Prostate gland (tissue), 2 donors: ENCODE measurements around the gene VPS18. TPM values are rescaled to one million over a fixed set of nuclear protein-coding genes. Genes with fewer than 3 reads are reported as not detected.
A peak's percentile ranks its signal among the peaks of the same experiment; 100 is the strongest.

Experiments used
- DNase-seq: peaks from one replicate; pipeline ENCODE4 v3.0.0-alpha.2; 2019; ENCODE audit warnings: low spot score
- H3K27ac ChIP-seq, 2 donors: fragments of 200-600 bp; sonication (generic); 2 replicates each; pipeline ENCODE4 v1.5.1; 2017 to 2019
- H3K27me3 ChIP-seq: fragments of 200-600 bp; sonication (generic); replicated peaks from 2 replicates; pipeline ENCODE4 v1.5.1; 2019; ENCODE audit not compliant: insufficient read depth
- H3K36me3 ChIP-seq, 2 donors: fragments of 200-600 bp; sonication (generic); 1 replicate in 1 of 2; 2 replicates in 1 of 2; pipeline versions ENCODE4 v1.5.1 to v1.8.1; 2017 to 2019
- H3K4me1 ChIP-seq: fragments of 200-600 bp; sonication (generic); replicated peaks from 2 replicates; pipeline ENCODE4 v1.5.1; 2019
- H3K4me3 ChIP-seq, 2 donors: fragments of 200-600 bp; sonication (generic); 2 replicates each; pipeline ENCODE4 v1.5.1; 2017 to 2019
- H3K9me3 ChIP-seq: fragments of 200-600 bp; sonication (generic); 2 replicates; pipeline ENCODE4 v1.5.1; 2017
- POLR2A ChIP-seq: fragments of 450-650 bp; IDR thresholded peaks from one replicate; pipeline ENCODE4 v1.6.1; 2016; ENCODE audit warnings: antibody characterized with exemption, mild to moderate bottlenecking
- POLR2AphosphoS5 ChIP-seq: sonication (generic); formaldehyde crosslinking; IDR thresholded peaks from one replicate; pipeline ENCODE4 v1.6.1; 2017; ENCODE audit warnings: antibody characterized with exemption
- WGBS: methylation state at CpG from one replicate; pipeline ENCODE4 v1.1.5; 2018; 5-methylcytosine and 5-hydroxymethylcytosine counted together
- intact Hi-C: fragments of 100-400 bp; cut with DNase I; formaldehyde crosslinking; loops from one replicate; pipeline ENCODE4 v1.14.2; 2022
- total RNA-seq, 2 donors: library from RNA; depleted of rRNA; stranded (reverse); fragments of >200 nt; gene quantifications; one replicate each; pipeline ENCODE4 v1.1.0, GENCODE V29; 2016
- TF ChIP-seq, protein P1 (sequence below), 4 experiments: fragments of 200-600 bp in 2 of 4; fragments of 450-650 bp in 2 of 4; sonication (generic) in 2 of 4; IDR thresholded peaks; 1 replicate in 3 of 4; 2 replicates in 1 of 4; pipeline ENCODE4 v1.5.1; 2016 to 2019; ENCODE audit warnings: antibody characterized with exemption in 4 of 4, mild to moderate bottlenecking in 2 of 4, moderate library complexity in 2 of 4

VPS18 gene
- total RNA-seq, 2 donors from 2014 or later = 32.4 to 39.0 TPM

DNA sequence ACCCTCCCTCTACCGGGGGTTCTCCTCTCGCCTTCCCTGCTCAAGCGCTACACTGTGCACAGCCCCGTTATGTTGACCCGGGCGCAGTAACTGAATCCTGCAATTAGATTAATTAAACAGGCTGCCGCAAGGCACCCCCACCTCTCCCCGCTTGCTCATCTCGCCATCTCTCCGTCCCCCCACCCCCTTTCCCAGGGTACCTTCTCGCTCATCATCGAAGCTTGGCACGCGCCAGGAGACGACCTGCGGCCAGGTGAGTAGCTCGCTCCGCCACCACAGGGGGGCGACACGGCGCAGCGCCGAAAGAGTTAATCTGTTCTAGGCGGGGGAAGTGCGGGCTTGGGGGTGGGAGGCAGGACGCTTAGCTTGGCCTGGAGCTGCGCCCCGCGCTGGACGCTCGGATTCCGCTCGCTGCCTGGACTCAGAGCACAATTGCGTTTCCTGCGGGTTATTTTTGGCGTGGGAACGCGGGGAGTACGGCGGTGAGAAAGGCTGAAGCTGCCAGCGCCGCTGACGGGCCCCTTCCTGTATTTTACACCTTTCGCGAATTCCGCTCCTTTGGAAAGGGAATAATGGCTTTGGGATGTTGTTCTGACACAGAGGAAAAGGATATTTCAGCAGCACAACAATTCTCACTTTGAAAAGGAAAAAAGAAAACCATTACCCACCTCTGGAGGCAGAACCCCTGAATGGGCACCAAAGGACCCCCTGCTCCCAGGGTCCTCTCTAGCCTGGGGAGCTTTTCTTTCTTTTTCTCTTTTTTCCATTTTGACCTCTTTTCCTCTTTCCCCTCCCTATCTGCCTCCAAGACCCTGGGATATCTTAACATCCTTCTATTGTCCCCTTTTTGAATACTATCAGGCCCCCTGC, 36.4 kb downstream of the VPS18 start:
- intact Hi-C loops = no loop called here
- TF ChIP-seq, protein P1, sequence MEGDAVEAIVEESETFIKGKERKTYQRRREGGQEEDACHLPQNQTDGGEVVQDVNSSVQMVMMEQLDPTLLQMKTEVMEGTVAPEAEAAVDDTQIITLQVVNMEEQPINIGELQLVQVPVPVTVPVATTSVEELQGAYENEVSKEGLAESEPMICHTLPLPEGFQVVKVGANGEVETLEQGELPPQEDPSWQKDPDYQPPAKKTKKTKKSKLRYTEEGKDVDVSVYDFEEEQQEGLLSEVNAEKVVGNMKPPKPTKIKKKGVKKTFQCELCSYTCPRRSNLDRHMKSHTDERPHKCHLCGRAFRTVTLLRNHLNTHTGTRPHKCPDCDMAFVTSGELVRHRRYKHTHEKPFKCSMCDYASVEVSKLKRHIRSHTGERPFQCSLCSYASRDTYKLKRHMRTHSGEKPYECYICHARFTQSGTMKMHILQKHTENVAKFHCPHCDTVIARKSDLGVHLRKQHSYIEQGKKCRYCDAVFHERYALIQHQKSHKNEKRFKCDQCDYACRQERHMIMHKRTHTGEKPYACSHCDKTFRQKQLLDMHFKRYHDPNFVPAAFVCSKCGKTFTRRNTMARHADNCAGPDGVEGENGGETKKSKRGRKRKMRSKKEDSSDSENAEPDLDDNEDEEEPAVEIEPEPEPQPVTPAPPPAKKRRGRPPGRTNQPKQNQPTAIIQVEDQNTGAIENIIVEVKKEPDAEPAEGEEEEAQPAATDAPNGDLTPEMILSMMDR (IDR thresholded peaks at IDR 0.05) = peak in 1 of 4 experiments; percentile 34
- TF ChIP-seq POLR2AphosphoS5 (no peak), POLR2A (no peak)
- under 1% methylated on average over 46 of the region's 46 CpGs for WGBS
- Histone ChIP-seq H3K9me3 (no peaks in the 10 kb centered on the region), H3K4me1 (peaks cover 25% of the 10 kb centered on the region), H3K36me3 (no peaks in the 10 kb centered on the region), H3K27ac (peak overlapping the region in 1 of 2 donors; percentile 22), H3K4me3 (peak overlapping the region; percentile 33 to 35), H3K27me3 (peaks cover 15% of the 10 kb centered on the region)
- DNase-seq = no peak

DNA sequence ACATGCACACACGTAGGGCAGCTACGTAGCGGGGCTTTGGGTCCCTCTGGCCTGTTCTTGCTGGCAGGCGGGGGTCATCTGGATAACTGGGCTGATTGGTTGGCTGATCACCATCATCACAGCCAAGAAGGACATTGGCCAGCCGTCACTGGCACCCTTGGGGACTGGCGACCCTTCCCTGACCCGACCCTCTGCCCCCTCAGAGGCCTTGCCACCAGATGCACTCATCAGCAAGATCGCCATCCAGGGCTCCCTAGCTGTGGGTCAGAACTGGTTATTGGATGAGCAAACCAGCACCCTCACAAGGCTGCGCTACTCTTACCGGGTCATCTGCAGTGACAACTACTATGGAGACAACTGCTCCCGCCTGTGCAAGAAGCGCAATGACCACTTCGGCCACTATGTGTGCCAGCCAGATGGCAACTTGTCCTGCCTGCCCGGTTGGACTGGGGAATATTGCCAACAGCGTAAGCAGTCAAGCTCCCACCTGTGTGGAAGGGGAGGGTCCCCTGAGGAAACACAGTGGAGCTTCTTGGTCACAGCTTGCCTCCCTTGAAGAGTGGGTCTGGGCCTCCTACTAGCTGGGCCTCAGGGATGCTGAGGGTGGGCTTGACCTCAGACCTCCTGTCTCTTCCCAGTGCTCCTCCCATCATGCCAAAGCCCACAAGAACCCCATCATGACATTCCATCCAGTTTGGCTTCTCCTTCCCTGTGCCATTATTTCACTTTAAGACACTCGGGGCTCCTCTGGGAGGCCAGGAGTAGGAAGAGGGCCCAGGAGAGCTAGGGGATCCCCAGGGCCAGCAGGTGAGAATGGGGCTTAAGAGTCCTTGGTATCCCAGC, 37.3 kb downstream of the VPS18 start:
- Histone ChIP-seq H3K27ac (peak overlapping the region in 1 of 2 donors; percentile 15), H3K4me1 (peaks cover 19% of the 10 kb centered on the region), H3K36me3 (no peaks in the 10 kb centered on the region), H3K9me3 (no peaks in the 10 kb centered on the region), H3K4me3 (peak overlapping the region in 1 of 2 donors; percentile 33), H3K27me3 (peaks cover 8% of the 10 kb centered on the region)
- TF ChIP-seq, protein P1 (IDR thresholded peaks at IDR 0.05) = peak in 1 of 4 experiments; percentile 15
- TF ChIP-seq POLR2A (no peak), POLR2AphosphoS5 (peak; percentile 40)
- intact Hi-C loops = no loop called here
- DNase-seq = no peak
- WGBS = 71% methylated on average over 16 of the region's 16 CpGs

DNA sequence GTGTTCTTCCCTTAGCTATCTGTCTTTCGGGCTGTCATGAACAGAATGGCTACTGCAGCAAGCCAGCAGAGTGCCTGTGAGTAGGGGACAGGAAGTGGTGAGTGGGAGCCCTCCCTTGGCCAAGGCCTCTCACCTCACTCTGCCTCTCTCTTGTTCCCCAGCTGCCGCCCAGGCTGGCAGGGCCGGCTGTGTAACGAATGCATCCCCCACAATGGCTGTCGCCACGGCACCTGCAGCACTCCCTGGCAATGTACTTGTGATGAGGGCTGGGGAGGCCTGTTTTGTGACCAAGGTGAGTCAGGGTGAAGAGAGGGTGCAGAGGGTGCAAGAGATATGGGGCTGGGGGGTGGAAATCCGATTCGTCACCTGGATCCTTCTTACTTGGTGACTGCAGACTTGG, 37.9 kb downstream of the VPS18 start:
- Histone ChIP-seq H3K4me1 (peaks cover 19% of the 10 kb centered on the region), H3K4me3 (no peak overlapping the region), H3K27me3 (peaks cover 2% of the 10 kb centered on the region), H3K27ac (no peak overlapping the region), H3K9me3 (no peaks in the 10 kb centered on the region), H3K36me3 (no peaks in the 10 kb centered on the region)
- no peak for DNase-seq
- 88% methylated on average over 8 of the region's 8 CpGs for WGBS
- no peak for TF ChIP-seq POLR2A
- intact Hi-C loops = no loop called here

DNA sequence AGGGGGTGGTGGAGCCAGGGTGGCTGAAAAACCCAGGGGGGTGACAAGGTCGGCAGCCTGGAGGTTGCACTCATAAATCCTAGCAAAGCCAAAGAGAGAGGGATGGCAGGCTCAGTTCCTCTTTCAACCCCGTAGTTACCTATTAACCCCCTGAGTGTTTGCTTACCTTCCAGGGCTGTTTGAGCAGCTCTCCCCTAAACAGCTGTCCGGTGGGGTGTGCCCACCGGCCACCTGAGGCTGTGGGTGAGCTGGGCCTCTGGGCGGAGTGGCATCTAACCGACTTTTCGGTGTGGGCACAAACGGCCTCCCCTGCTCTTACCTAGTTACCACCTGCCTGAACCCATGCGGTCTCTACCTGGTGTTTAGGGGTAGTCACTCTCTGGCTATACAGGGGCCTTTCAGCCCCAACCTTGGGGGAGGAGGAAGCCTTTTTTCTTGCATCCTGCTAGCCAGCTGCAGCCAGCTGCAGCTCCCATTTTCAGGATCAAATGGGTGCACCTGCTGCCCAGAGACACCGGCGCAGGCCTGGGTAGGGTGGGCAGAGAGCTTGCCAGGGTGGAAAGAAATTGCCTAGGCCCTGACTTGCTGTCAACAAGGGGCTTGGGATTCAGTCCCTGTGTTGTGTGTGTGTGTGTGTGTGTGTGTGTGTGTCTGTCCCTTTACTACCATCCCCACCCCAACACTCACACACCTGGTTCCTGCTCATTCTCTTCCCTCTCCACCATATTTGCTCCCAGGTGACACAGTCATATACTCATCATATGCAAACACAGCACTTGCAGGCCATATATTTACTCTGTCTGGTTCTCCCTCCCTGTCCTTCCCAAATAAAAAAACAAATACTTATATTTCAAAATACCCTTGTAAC, 38.6 kb downstream of the VPS18 start:
- Histone ChIP-seq H3K27ac (no peak overlapping the region), H3K27me3 (peaks cover 2% of the 10 kb centered on the region), H3K4me3 (no peak overlapping the region), H3K9me3 (no peaks in the 10 kb centered on the region), H3K36me3 (no peaks in the 10 kb centered on the region), H3K4me1 (peaks cover 19% of the 10 kb centered on the region)
- 73% methylated on average over 11 of the region's 11 CpGs for WGBS
- TF ChIP-seq, protein P1 (IDR thresholded peaks at IDR 0.05) = no peak
- TF ChIP-seq POLR2A (no peak), POLR2AphosphoS5 (no peak)
- intact Hi-C loops = no loop called here
- no peak for DNase-seq

DNA sequence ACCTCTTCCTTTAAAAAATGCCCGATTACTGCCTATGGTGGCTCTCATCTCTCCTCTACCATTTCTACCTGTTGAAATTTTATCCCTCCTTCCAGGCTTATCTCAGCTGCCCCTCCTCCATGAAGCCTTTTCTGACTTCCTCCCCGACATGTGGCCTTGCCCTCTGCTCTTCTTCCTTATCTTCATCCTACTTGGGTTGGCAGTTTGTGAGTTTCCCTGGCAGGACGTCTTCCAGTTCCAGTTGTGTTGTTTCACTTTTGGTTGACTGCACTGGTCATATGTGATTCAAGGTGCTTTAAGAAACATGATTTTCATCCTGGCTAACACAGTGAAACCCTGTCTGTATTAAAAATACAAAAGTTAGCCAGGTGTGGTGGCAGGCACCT, 39.3 kb downstream of the VPS18 start:
- Histone ChIP-seq H3K4me1 (peaks cover 19% of the 10 kb centered on the region), H3K9me3 (no peaks in the 10 kb centered on the region), H3K4me3 (no peak overlapping the region), H3K36me3 (no peaks in the 10 kb centered on the region), H3K27me3 (no peaks in the 10 kb centered on the region), H3K27ac (no peak overlapping the region)
- no peak for TF ChIP-seq POLR2A
- TF ChIP-seq POLR2AphosphoS5 = no peak
- TF ChIP-seq, protein P1 (IDR thresholded peaks at IDR 0.05) = no peak
- no peak for DNase-seq
- intact Hi-C loops = no loop called here
- WGBS = 49% methylated on average over 3 of the region's 3 CpGs
